Prostate gland (tissue), 2 donors: Measurements from ENCODE around the gene PCTP. TPM values are rescaled to one million over a fixed set of nuclear protein-coding genes. Genes with fewer than 3 reads are reported as not detected.

Experiments
- DNase-seq: peaks from one replicate; pipeline ENCODE4 v3.0.0-alpha.2; 2019; ENCODE audit warnings: low spot score
- H3K27ac ChIP-seq, 2 donors: fragments of 200-600 bp; sonication (generic); 2 replicates each; pipeline ENCODE4 v1.5.1; 2017 to 2019
- H3K27me3 ChIP-seq: fragments of 200-600 bp; sonication (generic); replicated peaks from 2 replicates; pipeline ENCODE4 v1.5.1; 2019; ENCODE audit not compliant: insufficient read depth
- H3K36me3 ChIP-seq, 2 donors: fragments of 200-600 bp; sonication (generic); 1 replicate in 1 of 2; 2 replicates in 1 of 2; pipeline versions ENCODE4 v1.5.1 to v1.8.1; 2017 to 2019
- H3K4me1 ChIP-seq: fragments of 200-600 bp; sonication (generic); replicated peaks from 2 replicates; pipeline ENCODE4 v1.5.1; 2019
- H3K4me3 ChIP-seq, 2 donors: fragments of 200-600 bp; sonication (generic); 2 replicates each; pipeline ENCODE4 v1.5.1; 2017 to 2019
- H3K9me3 ChIP-seq: fragments of 200-600 bp; sonication (generic); 2 replicates; pipeline ENCODE4 v1.5.1; 2017
- POLR2A ChIP-seq: fragments of 450-650 bp; IDR thresholded peaks from one replicate; pipeline ENCODE4 v1.6.1; 2016; ENCODE audit warnings: antibody characterized with exemption, mild to moderate bottlenecking
- POLR2AphosphoS5 ChIP-seq: sonication (generic); formaldehyde crosslinking; IDR thresholded peaks from one replicate; pipeline ENCODE4 v1.6.1; 2017; ENCODE audit warnings: antibody characterized with exemption
- WGBS: methylation state at CpG from one replicate; pipeline ENCODE4 v1.1.5; 2018; 5-methylcytosine and 5-hydroxymethylcytosine counted together
- intact Hi-C: fragments of 100-400 bp; cut with DNase I; formaldehyde crosslinking; loops from one replicate; pipeline ENCODE4 v1.14.2; 2022
- total RNA-seq, 2 donors: library from RNA; depleted of rRNA; stranded (reverse); fragments of >200 nt; gene quantifications; one replicate each; pipeline ENCODE4 v1.1.0, GENCODE V29; 2016
- TF ChIP-seq, protein P1 (sequence below), 4 experiments: fragments of 200-600 bp in 2 of 4; fragments of 450-650 bp in 2 of 4; sonication (generic) in 2 of 4; IDR thresholded peaks; 1 replicate in 3 of 4; 2 replicates in 1 of 4; pipeline ENCODE4 v1.5.1; 2016 to 2019; ENCODE audit warnings: antibody characterized with exemption in 4 of 4, mild to moderate bottlenecking in 2 of 4, moderate library complexity in 2 of 4

PCTP gene
- total RNA-seq, 2 donors from 2014 or later = 14.7 to 21.9 TPM

DNA sequence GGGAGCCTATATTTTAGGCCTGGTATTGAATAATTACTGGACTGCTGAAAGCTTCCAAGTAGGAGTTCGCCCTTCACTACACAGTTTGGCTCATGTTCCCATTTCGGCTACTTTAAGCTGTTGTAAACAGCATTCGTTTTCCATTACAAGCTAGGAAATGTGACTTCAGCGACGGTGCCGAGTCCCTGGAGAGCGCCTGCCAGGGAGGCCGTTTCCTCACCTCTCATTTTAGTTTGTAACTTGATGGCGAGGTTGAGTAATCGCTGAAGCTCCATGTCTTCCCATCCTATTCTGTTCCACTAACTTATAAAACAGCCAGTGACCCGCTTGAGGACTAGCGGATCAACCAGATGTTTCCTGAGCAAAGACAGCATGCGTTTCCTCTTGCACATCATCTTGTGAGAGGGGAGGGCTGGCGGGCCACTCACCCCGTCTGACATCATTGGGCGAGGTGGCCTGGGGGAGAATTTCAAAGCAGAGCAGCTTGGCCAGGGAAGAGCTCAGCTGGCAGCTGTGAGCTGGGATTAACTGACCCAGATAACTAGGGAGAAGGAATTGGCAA, 32.9 kb downstream of the PCTP start:
- intact Hi-C loops = no loop called here
- H3K27ac ChIP-seq = no peak overlapping the region
- H3K4me1 ChIP-seq = no peaks in the 10 kb centered on the region
- TF ChIP-seq POLR2A = no peak
- H3K36me3 ChIP-seq = no peaks in the 10 kb centered on the region
- no peak for DNase-seq
- 76% methylated on average over 16 of the region's 16 CpGs for WGBS
- H3K9me3 ChIP-seq = no peaks in the 10 kb centered on the region
- no peaks in the 10 kb centered on the region for H3K27me3 ChIP-seq
- no peak overlapping the region for H3K4me3 ChIP-seq

DNA sequence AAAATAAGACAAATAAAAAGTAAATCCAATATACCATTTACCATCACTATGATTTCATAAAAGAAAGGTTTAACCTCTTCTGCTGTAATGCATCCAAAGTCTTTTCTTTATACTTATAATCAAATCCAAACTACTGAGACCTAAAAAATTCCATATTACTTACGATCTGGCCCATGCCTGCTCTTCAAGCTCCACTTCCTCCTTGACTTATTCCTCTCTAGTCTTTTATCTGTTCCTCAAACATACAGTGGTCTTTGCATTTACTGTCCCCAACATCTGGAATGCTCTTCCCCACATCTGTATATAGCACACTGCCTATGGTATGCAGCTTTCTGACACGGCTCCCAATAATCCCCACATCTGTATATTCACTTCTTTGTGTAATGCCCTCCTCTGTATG, 33.8 kb downstream of the PCTP start:
- Histone ChIP-seq H3K36me3 (no peaks in the 10 kb centered on the region), H3K27me3 (no peaks in the 10 kb centered on the region), H3K4me3 (no peak overlapping the region), H3K4me1 (no peaks in the 10 kb centered on the region), H3K9me3 (no peaks in the 10 kb centered on the region), H3K27ac (no peak overlapping the region)
- 61% methylated on average over 2 of the region's 2 CpGs for WGBS
- TF ChIP-seq, protein P1, sequence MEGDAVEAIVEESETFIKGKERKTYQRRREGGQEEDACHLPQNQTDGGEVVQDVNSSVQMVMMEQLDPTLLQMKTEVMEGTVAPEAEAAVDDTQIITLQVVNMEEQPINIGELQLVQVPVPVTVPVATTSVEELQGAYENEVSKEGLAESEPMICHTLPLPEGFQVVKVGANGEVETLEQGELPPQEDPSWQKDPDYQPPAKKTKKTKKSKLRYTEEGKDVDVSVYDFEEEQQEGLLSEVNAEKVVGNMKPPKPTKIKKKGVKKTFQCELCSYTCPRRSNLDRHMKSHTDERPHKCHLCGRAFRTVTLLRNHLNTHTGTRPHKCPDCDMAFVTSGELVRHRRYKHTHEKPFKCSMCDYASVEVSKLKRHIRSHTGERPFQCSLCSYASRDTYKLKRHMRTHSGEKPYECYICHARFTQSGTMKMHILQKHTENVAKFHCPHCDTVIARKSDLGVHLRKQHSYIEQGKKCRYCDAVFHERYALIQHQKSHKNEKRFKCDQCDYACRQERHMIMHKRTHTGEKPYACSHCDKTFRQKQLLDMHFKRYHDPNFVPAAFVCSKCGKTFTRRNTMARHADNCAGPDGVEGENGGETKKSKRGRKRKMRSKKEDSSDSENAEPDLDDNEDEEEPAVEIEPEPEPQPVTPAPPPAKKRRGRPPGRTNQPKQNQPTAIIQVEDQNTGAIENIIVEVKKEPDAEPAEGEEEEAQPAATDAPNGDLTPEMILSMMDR (IDR thresholded peaks at IDR 0.05) = no peak
- no peak for TF ChIP-seq POLR2AphosphoS5
- no peak for TF ChIP-seq POLR2A
- intact Hi-C loops = no loop called here
- no peak for DNase-seq

DNA sequence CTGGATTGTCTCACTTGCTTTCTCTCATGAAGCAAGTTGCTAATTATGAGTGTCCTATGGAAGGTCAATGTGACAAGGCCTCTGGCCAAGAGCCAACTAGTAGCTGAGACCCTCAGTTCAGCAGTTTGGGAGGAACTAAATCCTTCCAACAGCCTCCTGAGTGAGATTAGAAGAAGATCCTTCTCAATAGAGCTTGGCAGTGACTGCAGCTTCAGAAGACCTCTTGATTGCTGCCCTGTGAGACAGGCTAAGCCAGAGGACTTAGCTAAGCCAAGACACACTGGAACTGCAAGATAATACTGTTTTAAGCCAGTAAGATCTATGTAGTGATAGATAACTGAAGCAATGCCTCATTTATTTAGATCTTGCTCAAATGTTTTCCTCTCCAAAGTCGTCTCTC, 34.3 kb downstream of the PCTP start:
- Histone ChIP-seq H3K27ac (no peak overlapping the region), H3K27me3 (no peaks in the 10 kb centered on the region), H3K4me3 (no peak overlapping the region), H3K36me3 (no peaks in the 10 kb centered on the region), H3K9me3 (no peaks in the 10 kb centered on the region), H3K4me1 (no peaks in the 10 kb centered on the region)
- WGBS = 51% methylated on average over 1 of the region's 1 CpG
- no peak for DNase-seq
- TF ChIP-seq POLR2A (no peak), POLR2AphosphoS5 (no peak)
- TF ChIP-seq, protein P1 (IDR thresholded peaks at IDR 0.05) = no peak
- intact Hi-C loops = no loop called here

DNA sequence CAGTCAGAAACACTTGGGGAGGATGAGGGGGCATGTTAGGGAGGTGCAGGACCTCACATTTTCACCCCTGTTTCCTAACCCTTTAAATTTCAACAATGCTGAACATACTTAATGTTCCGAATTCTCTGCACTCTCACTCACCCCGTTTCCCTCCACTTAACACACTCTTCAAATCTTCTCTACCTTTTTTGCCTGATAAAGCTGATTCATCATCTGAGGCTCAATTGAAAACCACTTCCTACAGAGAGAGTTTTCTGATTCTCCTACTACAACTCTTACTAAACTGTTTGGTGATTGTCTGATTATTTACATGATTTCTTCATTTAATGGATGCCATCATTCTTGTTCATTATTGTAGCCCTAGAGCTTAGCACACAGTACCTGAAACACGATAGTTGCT, 42.4 kb downstream of the PCTP start:
- TF ChIP-seq POLR2A = no peak
- no peak for DNase-seq
- Histone ChIP-seq H3K4me3 (no peak overlapping the region), H3K27ac (no peak overlapping the region), H3K9me3 (no peaks in the 10 kb centered on the region), H3K4me1 (no peaks in the 10 kb centered on the region), H3K36me3 (no peaks in the 10 kb centered on the region), H3K27me3 (no peaks in the 10 kb centered on the region)
- intact Hi-C loops = no loop called here
- 89% methylated on average over 3 of the region's 3 CpGs for WGBS

DNA sequence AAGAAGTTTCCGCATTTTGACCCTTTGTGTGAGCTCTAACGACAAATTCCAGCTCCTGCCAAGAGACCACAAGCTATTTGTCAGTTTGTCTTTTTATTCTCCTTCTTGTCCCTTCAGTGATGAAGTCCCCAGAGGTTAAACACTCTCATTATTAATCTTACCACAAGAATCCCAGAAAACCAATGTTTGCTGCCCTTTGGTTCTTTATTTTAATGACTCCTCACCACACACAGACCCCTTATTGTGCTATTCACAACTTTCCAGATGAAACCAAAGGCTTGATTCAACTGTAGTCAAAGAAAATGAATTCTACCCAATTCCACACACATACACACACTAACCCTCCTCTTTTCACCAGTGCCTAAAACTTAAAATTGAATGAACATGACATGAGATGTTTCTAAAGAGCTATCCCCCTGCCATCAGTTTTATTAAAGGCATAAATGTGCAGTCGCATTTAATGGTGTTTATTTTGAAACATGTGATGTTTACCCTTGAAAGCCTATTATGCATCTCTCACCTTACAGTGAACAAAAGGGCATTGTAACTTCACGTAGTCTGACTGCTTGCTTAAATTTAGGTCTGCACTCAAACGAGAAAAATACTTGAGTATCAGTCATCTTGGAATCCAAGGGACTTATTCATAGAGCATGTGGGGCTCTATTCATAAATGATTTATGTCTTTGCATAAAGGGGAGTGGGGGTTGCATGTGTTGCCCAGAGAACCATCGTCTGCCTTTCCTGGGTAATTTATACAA, 44.1 kb downstream of the PCTP start:
- no peak overlapping the region for H3K27ac ChIP-seq
- WGBS = 23% methylated on average over 6 of the region's 6 CpGs
- TF ChIP-seq, protein P1 (IDR thresholded peaks at IDR 0.05) = no peak
- TF ChIP-seq POLR2AphosphoS5 (no peak), POLR2A (no peak)
- no peak overlapping the region for H3K4me3 ChIP-seq
- H3K36me3 ChIP-seq = no peaks in the 10 kb centered on the region
- DNase-seq = no peak
- no peaks in the 10 kb centered on the region for H3K9me3 ChIP-seq
- no peaks in the 10 kb centered on the region for H3K27me3 ChIP-seq
- intact Hi-C loops = no loop called here
- H3K4me1 ChIP-seq = no peaks in the 10 kb centered on the region
